ENCODE results near the gene CEMIP2. TPM values are rescaled to one million over a fixed set of nuclear protein-coding genes. Genes with fewer than 3 reads are reported as not detected.

CEMIP2 gene
- total RNA-seq, 3 donors from 2014 or later (not counting 1 experiment from before 2014, with no cell fraction given): 204 to 326 (median 230) TPM

GRCh38 chr9:71665247-71665646, 103.1 kb downstream of the CEMIP2 start:
- no peak for TF ChIP-seq CTCF (IDR thresholded peaks at IDR 0.05)
- 96% methylated on average over 5 of the region's 5 CpGs for WGBS (ENCODE audit: insufficient coverage)
- intact Hi-C loops (cut with micrococcal nuclease): no loop called here

GRCh38 chr9:71664566-71664965, 103.7 kb downstream of the CEMIP2 start:
- DNase-seq (no peak), ATAC-seq (peak in 2 of 3 donors; percentile 59 to 61)
- Mint-ChIP-seq H3K9me3 (no peaks in the 10 kb centered on the region), H3K27ac (no peak overlapping the region), H3K36me3 (peaks cover 5% of the 10 kb centered on the region), H3K4me3 (no peak overlapping the region), H3K4me1 (peaks cover 13 to 23% of the 10 kb centered on the region in 2 donors), H3K27me3 (ENCODE audit: low read depth in 2 of 2) (no peaks in the 10 kb centered on the region)
- Histone ChIP-seq H3K27me3 (ENCODE audit: control insufficient read depth, insufficient read depth, low read length) (no peaks in the 10 kb centered on the region), H3K4me3 (ENCODE audit: low read length) (no peak overlapping the region), H3K36me3 (ENCODE audit: control insufficient read depth, insufficient read depth, low read length) (no peaks in the 10 kb centered on the region), H3K27ac (ENCODE audit: low read length) (no peak overlapping the region), H3K9me3 (ENCODE audit: control insufficient read depth, insufficient read depth, low read length) (no peaks in the 10 kb centered on the region), H3K4me1 (ENCODE audit: control insufficient read depth, insufficient read depth, low read length) (peaks cover 5% of the 10 kb centered on the region)
- intact Hi-C loops (cut with micrococcal nuclease): no loop called here
- WGBS (ENCODE audit: insufficient coverage): 100% methylated on average over 1 of the region's 3 CpGs
- TF ChIP-seq CTCF (IDR thresholded peaks at IDR 0.05): no peak

More at GRCh38 chr9:71665247-71665646, 103.1 kb downstream of the CEMIP2 start:
- Histone ChIP-seq H3K27me3 (ENCODE audit: control insufficient read depth, insufficient read depth, low read length) (no peaks in the 10 kb centered on the region), H3K9me3 (ENCODE audit: control insufficient read depth, insufficient read depth, low read length) (no peaks in the 10 kb centered on the region), H3K4me1 (ENCODE audit: control insufficient read depth, insufficient read depth, low read length) (peaks cover 3% of the 10 kb centered on the region), H3K4me3 (ENCODE audit: low read length) (no peak overlapping the region), H3K27ac (ENCODE audit: low read length) (no peak overlapping the region), H3K36me3 (ENCODE audit: control insufficient read depth, insufficient read depth, low read length) (no peaks in the 10 kb centered on the region)
- Mint-ChIP-seq H3K4me1 (peaks cover 7 to 17% of the 10 kb centered on the region in 2 donors), H3K9me3 (no peaks in the 10 kb centered on the region), H3K27me3 (ENCODE audit: low read depth in 2 of 2) (no peaks in the 10 kb centered on the region), H3K4me3 (no peak overlapping the region), H3K36me3 (peaks cover 5% of the 10 kb centered on the region), H3K27ac (no peak overlapping the region)
- ATAC-seq (no peak), DNase-seq (no peak)

GRCh38 chr9:71663931-71664459, 104.3 kb downstream of the CEMIP2 start:
- intact Hi-C loops (cut with micrococcal nuclease): no loop called here
- H3K27ac Mint-ChIP-seq: no peak overlapping the region
- H3K27me3 Mint-ChIP-seq (ENCODE audit: low read depth in 2 of 2): no peaks in the 10 kb centered on the region
- ATAC-seq: no peak
- no peaks in the 10 kb centered on the region for H3K9me3 ChIP-seq (ENCODE audit: control insufficient read depth, insufficient read depth, low read length)
- peaks cover 5% of the 10 kb centered on the region for H3K4me1 ChIP-seq (ENCODE audit: control insufficient read depth, insufficient read depth, low read length)
- no peak overlapping the region for H3K27ac ChIP-seq (ENCODE audit: low read length)
- H3K4me3 Mint-ChIP-seq: no peak overlapping the region
- 97% methylated on average over 4 of the region's 4 CpGs for WGBS (ENCODE audit: insufficient coverage)
- H3K4me3 ChIP-seq (ENCODE audit: low read length): no peak overlapping the region
- TF ChIP-seq CTCF (IDR thresholded peaks at IDR 0.05): no peak
- no peak for DNase-seq
- H3K9me3 Mint-ChIP-seq: no peaks in the 10 kb centered on the region
- H3K27me3 ChIP-seq (ENCODE audit: control insufficient read depth, insufficient read depth, low read length): no peaks in the 10 kb centered on the region
- H3K4me1 Mint-ChIP-seq: peaks cover 13 to 26% of the 10 kb centered on the region in 2 donors
- H3K36me3 Mint-ChIP-seq: peaks cover 5% of the 10 kb centered on the region
- no peaks in the 10 kb centered on the region for H3K36me3 ChIP-seq (ENCODE audit: control insufficient read depth, insufficient read depth, low read length)

GRCh38 chr9:71663216-71663615, 105.1 kb downstream of the CEMIP2 start:
- WGBS (ENCODE audit: insufficient coverage): 77% methylated on average over 2 of the region's 2 CpGs
- no peak for ATAC-seq

More at GRCh38 chr9:71663216-71663615, 105.1 kb downstream of the CEMIP2 start:
- no peak overlapping the region for H3K27ac ChIP-seq (ENCODE audit: low read length)
- no peaks in the 10 kb centered on the region for H3K27me3 ChIP-seq (ENCODE audit: control insufficient read depth, insufficient read depth, low read length)
- no peak overlapping the region for H3K4me3 Mint-ChIP-seq
- DNase-seq: no peak
- no peak overlapping the region for H3K27ac Mint-ChIP-seq
- H3K36me3 ChIP-seq (ENCODE audit: control insufficient read depth, insufficient read depth, low read length): no peaks in the 10 kb centered on the region
- H3K27me3 Mint-ChIP-seq (ENCODE audit: low read depth in 2 of 2): no peaks in the 10 kb centered on the region
- no peaks in the 10 kb centered on the region for H3K9me3 ChIP-seq (ENCODE audit: control insufficient read depth, insufficient read depth, low read length)
- TF ChIP-seq CTCF (IDR thresholded peaks at IDR 0.05): no peak
- H3K4me1 ChIP-seq (ENCODE audit: control insufficient read depth, insufficient read depth, low read length): peaks cover 5% of the 10 kb centered on the region
- H3K36me3 Mint-ChIP-seq: peaks cover 5% of the 10 kb centered on the region
- H3K4me1 Mint-ChIP-seq: peaks cover 13 to 27% of the 10 kb centered on the region in 2 donors
- no peaks in the 10 kb centered on the region for H3K9me3 Mint-ChIP-seq
- no peak overlapping the region for H3K4me3 ChIP-seq (ENCODE audit: low read length)
- intact Hi-C loops (cut with micrococcal nuclease): no loop called here

Measured in natural killer cell (primary cell).